ENCODE data around the gene SAFB2.

DNA sequence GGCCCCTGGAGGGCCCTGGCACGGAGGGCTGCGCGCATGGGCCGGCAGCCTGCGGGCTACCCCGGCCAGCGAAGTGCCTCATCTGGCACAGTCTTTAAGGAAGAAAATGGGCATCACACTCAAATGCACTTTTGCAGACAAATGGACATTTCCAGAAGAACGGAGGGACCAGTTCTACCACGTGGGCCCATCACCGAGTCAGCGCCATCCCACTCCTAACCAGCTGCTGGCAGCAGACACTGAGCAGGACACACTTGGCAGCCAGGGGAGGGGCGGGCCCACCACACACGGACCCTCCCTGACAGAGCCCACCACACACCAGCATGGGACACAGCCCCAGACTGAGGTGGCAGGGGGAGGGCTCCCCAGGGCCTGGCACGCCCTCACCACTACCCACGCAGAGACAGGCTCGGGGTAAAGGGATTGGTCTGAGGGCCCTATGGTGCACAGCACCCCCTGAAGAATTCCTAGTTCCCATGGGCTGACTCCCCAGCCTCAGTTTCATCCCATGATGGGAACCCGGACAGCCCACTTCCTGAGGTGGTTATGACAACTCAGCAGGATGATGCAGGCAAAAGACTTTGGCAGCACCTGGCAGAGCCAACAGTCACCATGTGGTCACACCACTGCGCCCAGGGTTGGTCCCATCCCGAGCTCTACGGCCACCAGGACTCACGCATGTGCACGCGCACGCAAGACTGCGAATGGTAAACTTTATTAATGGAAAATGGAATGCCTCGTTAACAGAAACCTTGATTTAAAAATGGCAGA, 36.1 kb downstream of the SAFB2 start:
- TF ChIP-seq, protein P1, sequence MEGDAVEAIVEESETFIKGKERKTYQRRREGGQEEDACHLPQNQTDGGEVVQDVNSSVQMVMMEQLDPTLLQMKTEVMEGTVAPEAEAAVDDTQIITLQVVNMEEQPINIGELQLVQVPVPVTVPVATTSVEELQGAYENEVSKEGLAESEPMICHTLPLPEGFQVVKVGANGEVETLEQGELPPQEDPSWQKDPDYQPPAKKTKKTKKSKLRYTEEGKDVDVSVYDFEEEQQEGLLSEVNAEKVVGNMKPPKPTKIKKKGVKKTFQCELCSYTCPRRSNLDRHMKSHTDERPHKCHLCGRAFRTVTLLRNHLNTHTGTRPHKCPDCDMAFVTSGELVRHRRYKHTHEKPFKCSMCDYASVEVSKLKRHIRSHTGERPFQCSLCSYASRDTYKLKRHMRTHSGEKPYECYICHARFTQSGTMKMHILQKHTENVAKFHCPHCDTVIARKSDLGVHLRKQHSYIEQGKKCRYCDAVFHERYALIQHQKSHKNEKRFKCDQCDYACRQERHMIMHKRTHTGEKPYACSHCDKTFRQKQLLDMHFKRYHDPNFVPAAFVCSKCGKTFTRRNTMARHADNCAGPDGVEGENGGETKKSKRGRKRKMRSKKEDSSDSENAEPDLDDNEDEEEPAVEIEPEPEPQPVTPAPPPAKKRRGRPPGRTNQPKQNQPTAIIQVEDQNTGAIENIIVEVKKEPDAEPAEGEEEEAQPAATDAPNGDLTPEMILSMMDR (IDR thresholded peaks at IDR 0.05; ENCODE audit: low read depth, low read length, poor library complexity, severe bottlenecking): no peak
- no peak for TF ChIP-seq EZH2phosphoT487 (IDR thresholded peaks at IDR 0.05; ENCODE audit: borderline replicate concordance, low read length)
